Neural cell (in vitro differentiated cells): ENCODE results near the gene FAM53B. TPM values are rescaled to one million over a fixed set of nuclear protein-coding genes. Genes with fewer than 3 reads are reported as not detected.

Experiments used
- H2AFZ ChIP-seq: fragments of 200-600, 300-800 bp; sonication (generic), shearing (Covaris generic); 2 replicates; pipeline ENCODE4 v1.6.0; 2014; ENCODE audit warnings: low read depth, mild to moderate bottlenecking, antibody characterized with exemption, low read length, moderate library complexity
- H3F3A ChIP-seq: fragments of 200-600 bp; shearing (Covaris generic); 2 replicates; pipeline ENCODE4 v1.6.1; 2016; ENCODE audit warnings: mild to moderate bottlenecking, moderate library complexity, mixed read lengths, antibody characterized with exemption, low read length; ENCODE audit not compliant: insufficient read depth, poor library complexity, severe bottlenecking
- H3K27ac ChIP-seq: fragments of 200-600, 300-800 bp; sonication (generic), shearing (Covaris generic); 2 replicates; pipeline ENCODE4 v1.5.1; 2014; ENCODE audit warnings: mild to moderate bottlenecking, low read length, moderate library complexity
- H3K27me3 ChIP-seq: fragments of 300-800, 200-600 bp; sonication (generic), shearing (Covaris generic); 2 replicates; pipeline ENCODE4 v1.6.0; 2014; ENCODE audit warnings: mild to moderate bottlenecking, low read depth, low read length, moderate library complexity; ENCODE audit not compliant: insufficient read depth
- H3K36me3 ChIP-seq: fragments of 300-800, 200-600 bp; sonication (generic), shearing (Covaris generic); 2 replicates; pipeline ENCODE4 v1.5.1; 2014; ENCODE audit warnings: mild to moderate bottlenecking, antibody characterized with exemption, low read length, moderate library complexity; ENCODE audit not compliant: insufficient read depth
- H3K4me2 ChIP-seq: fragments of 300-800, 200-600 bp; sonication (generic), shearing (Covaris generic); 2 replicates; pipeline ENCODE4 v1.6.0; 2014; ENCODE audit warnings: mild to moderate bottlenecking, low read length
- H3K4me3 ChIP-seq: fragments of 300-800, 200-600 bp; sonication (generic), shearing (Covaris generic); 2 replicates; pipeline ENCODE4 v1.5.1; 2014; ENCODE audit warnings: mild to moderate bottlenecking, low read length, moderate library complexity
- H3K79me2 ChIP-seq: fragments of 200-600 bp; shearing (Covaris generic); replicated peaks from 2 replicates; pipeline ENCODE4 v1.6.0; 2014; ENCODE audit warnings: mild to moderate bottlenecking, low read length, moderate library complexity; ENCODE audit not compliant: insufficient read depth
- H3K9ac ChIP-seq: fragments of 300-800, 200-600 bp; sonication (generic), shearing (Covaris generic); 2 replicates; pipeline ENCODE4 v1.6.1; 2016; ENCODE audit warnings: mild to moderate bottlenecking, low read length, mixed read lengths
- H3K9me2 ChIP-seq: fragments of 200-600 bp; shearing (Covaris generic); 2 replicates; pipeline ENCODE4 v1.6.1; 2016; ENCODE audit warnings: mild to moderate bottlenecking, low read length, mixed read lengths; ENCODE audit not compliant: insufficient read depth
- H3K9me3 ChIP-seq: fragments of 200-600, 300-800 bp; sonication (generic), shearing (Covaris generic); 2 replicates; pipeline ENCODE4 v1.6.1; 2016; ENCODE audit warnings: mild to moderate bottlenecking, mixed run types, low read length, moderate library complexity, mixed read lengths
- H4K20me1 ChIP-seq: fragments of 200-600 bp; shearing (Covaris generic); 2 replicates; pipeline ENCODE4 v1.6.1; 2016; ENCODE audit warnings: mild to moderate bottlenecking, mixed run types; ENCODE audit not compliant: insufficient read depth
- EP300 ChIP-seq: fragments of 450-650 bp; conservative IDR thresholded peaks from 2 replicates; pipeline ENCODE4 v1.6.1; 2014; ENCODE audit warnings: antibody characterized with exemption, mild to moderate bottlenecking, moderate library complexity; ENCODE audit not compliant: poor library complexity, severe bottlenecking
- EZH2 ChIP-seq: fragments of 200-600, 300-800 bp; shearing (Covaris generic), sonication (generic); IDR thresholded peaks from 2 replicates; pipeline ENCODE4 v1.6.1; 2014; ENCODE audit warnings: antibody characterized with exemption, low read length, borderline replicate concordance, mild to moderate bottlenecking; ENCODE audit not compliant: insufficient read depth, poor library complexity, severe bottlenecking
- MXI1 ChIP-seq: fragments of 450-650 bp; conservative IDR thresholded peaks from 2 replicates; pipeline ENCODE4 v1.6.1; 2014; ENCODE audit warnings: antibody characterized with exemption, mild to moderate bottlenecking; ENCODE audit not compliant: poor library complexity, severe bottlenecking
- POLR2AphosphoS5 ChIP-seq: IDR thresholded peaks from 2 replicates; pipeline ENCODE4 v1.6.1; 2012
- RAD21 ChIP-seq: fragments of 450-650 bp; conservative IDR thresholded peaks from 2 replicates; pipeline ENCODE4 v1.6.1; 2014; ENCODE audit warnings: antibody characterized with exemption, mild to moderate bottlenecking, moderate library complexity
- SMC3 ChIP-seq: fragments of 450-650 bp; conservative IDR thresholded peaks from 2 replicates; pipeline ENCODE4 v1.6.1; 2014; ENCODE audit warnings: antibody characterized with exemption, mild to moderate bottlenecking, moderate library complexity; ENCODE audit not compliant: poor library complexity
- TAF1 ChIP-seq: IDR thresholded peaks from 2 replicates; pipeline ENCODE4 v1.6.1; 2012; ENCODE audit warnings: low read depth
- polyA plus RNA-seq: library from polyadenylated mRNA; depleted of rRNA; stranded (reverse); fragments of >200 nt; gene quantifications from 2 replicates; pipeline ENCODE4 v1.2.3, GENCODE V29; 2014
- TF ChIP-seq, protein P1 (sequence below): IDR thresholded peaks from 2 replicates; pipeline ENCODE4 v1.6.1; 2012; ENCODE audit warnings: borderline replicate concordance
- TF ChIP-seq, protein P2 (sequence below): fragments of 450-650 bp; IDR thresholded peaks from 2 replicates; pipeline ENCODE4 v1.5.1; 2014; ENCODE audit warnings: antibody characterized with exemption, mild to moderate bottlenecking, moderate library complexity; ENCODE audit not compliant: poor library complexity, severe bottlenecking

FAM53B gene
- polyA plus RNA-seq, 1 donor from 2014 or later: 21.8 TPM

DNA sequence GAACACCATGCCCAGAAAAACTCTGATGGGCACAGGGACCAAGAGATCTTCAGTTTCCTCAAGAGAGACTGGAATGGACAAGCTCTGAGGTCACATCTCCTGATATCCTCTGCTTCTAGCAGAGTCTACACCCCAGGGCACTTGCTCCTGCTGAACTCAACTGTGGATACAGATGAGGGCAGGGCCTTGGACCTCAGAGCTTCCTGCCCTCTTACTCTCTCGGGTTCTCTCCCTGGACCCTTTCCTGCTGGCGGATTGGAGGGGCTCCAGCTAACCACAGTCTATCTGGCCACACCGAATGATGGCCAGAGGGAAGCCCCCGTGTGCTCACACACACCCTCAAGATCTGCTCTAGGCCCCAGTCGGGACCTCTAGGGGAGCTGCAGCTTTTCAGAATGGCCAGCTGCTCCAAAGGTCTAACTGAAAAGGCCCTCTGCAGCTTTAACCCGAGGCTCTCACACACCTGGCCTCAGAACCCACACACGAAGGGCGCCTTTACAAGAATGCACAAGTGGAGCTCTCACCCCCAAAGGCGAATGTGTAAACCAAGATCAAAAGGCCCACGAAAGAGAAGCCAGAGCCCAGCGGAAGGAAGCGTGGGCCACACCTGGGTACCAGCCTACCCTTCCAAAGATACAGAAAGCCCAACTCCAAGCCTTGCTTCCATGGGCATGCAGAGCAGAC lies 65.5 kb downstream of the FAM53B start:
- no peaks in the 10 kb centered on the region for H4K20me1 ChIP-seq
- H3K36me3 ChIP-seq: no peaks in the 10 kb centered on the region
- H3K27ac ChIP-seq: no peak overlapping the region
- no peaks in the 10 kb centered on the region for H3K9me2 ChIP-seq
- no peaks in the 10 kb centered on the region for H3F3A ChIP-seq
- H2AFZ ChIP-seq: no peak overlapping the region
- no peak overlapping the region for H3K9ac ChIP-seq
- TF ChIP-seq SMC3 (no peak), RAD21 (no peak), TAF1 (no peak), POLR2AphosphoS5 (no peak), MXI1 (no peak), EP300 (no peak), EZH2 (no peak)
- TF ChIP-seq, protein P1, sequence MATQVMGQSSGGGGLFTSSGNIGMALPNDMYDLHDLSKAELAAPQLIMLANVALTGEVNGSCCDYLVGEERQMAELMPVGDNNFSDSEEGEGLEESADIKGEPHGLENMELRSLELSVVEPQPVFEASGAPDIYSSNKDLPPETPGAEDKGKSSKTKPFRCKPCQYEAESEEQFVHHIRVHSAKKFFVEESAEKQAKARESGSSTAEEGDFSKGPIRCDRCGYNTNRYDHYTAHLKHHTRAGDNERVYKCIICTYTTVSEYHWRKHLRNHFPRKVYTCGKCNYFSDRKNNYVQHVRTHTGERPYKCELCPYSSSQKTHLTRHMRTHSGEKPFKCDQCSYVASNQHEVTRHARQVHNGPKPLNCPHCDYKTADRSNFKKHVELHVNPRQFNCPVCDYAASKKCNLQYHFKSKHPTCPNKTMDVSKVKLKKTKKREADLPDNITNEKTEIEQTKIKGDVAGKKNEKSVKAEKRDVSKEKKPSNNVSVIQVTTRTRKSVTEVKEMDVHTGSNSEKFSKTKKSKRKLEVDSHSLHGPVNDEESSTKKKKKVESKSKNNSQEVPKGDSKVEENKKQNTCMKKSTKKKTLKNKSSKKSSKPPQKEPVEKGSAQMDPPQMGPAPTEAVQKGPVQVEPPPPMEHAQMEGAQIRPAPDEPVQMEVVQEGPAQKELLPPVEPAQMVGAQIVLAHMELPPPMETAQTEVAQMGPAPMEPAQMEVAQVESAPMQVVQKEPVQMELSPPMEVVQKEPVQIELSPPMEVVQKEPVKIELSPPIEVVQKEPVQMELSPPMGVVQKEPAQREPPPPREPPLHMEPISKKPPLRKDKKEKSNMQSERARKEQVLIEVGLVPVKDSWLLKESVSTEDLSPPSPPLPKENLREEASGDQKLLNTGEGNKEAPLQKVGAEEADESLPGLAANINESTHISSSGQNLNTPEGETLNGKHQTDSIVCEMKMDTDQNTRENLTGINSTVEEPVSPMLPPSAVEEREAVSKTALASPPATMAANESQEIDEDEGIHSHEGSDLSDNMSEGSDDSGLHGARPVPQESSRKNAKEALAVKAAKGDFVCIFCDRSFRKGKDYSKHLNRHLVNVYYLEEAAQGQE: no peak
- TF ChIP-seq, protein P2, sequence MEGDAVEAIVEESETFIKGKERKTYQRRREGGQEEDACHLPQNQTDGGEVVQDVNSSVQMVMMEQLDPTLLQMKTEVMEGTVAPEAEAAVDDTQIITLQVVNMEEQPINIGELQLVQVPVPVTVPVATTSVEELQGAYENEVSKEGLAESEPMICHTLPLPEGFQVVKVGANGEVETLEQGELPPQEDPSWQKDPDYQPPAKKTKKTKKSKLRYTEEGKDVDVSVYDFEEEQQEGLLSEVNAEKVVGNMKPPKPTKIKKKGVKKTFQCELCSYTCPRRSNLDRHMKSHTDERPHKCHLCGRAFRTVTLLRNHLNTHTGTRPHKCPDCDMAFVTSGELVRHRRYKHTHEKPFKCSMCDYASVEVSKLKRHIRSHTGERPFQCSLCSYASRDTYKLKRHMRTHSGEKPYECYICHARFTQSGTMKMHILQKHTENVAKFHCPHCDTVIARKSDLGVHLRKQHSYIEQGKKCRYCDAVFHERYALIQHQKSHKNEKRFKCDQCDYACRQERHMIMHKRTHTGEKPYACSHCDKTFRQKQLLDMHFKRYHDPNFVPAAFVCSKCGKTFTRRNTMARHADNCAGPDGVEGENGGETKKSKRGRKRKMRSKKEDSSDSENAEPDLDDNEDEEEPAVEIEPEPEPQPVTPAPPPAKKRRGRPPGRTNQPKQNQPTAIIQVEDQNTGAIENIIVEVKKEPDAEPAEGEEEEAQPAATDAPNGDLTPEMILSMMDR: no peak
- no peaks in the 10 kb centered on the region for H3K27me3 ChIP-seq
- no peaks in the 10 kb centered on the region for H3K9me3 ChIP-seq
- peaks cover 16% of the 10 kb centered on the region for H3K79me2 ChIP-seq
- no peak overlapping the region for H3K4me3 ChIP-seq
- H3K4me2 ChIP-seq: no peak overlapping the region

DNA sequence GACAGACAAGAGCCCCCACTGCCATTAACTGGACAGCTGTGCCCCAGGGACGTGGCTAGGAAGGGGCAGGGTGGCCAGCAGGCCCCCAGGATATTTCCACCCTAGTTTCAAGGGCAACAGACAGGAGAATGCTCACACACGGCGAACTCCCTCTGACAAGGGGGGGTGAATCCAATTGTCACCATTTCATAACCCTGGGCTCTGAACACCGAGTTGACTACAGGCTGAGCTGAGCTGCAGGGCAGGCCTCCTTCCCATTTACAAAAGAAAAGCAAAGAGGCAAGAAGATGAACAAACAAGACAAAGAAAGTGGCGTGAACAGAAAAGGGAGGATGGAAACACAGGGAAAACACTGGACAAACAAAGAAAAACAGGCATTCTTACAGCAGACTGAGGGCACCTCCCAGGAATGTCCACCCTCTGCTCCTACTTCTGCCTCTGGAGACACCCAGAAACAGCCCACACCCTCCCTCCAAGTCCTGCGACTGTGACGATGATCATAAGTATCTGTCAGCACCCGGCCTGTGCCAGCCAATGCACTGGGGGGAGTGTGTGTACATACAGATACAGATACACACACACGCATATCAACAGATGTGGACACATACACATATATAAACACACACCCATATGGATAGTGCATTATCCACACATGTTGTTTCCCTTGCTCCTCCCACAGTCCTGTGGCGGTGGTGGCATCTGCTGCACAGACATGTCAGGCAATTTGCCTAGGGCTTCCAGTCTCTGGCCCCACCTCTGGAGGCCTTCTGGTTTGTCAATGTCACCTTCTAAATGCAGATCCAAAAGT lies 66.2 kb downstream of the FAM53B start:
- Histone ChIP-seq H3K4me2 (no peak overlapping the region), H3K27ac (no peak overlapping the region), H2AFZ (no peak overlapping the region), H3K9me3 (no peaks in the 10 kb centered on the region), H3K9ac (no peak overlapping the region), H3K79me2 (peaks cover 16% of the 10 kb centered on the region), H4K20me1 (no peaks in the 10 kb centered on the region), H3K4me3 (no peak overlapping the region), H3K36me3 (no peaks in the 10 kb centered on the region), H3K9me2 (no peaks in the 10 kb centered on the region), H3F3A (no peaks in the 10 kb centered on the region), H3K27me3 (no peaks in the 10 kb centered on the region)
- TF ChIP-seq POLR2AphosphoS5: no peak
- no peak for TF ChIP-seq SMC3
- TF ChIP-seq, protein P2: no peak
- no peak for TF ChIP-seq EZH2
